Endodermal cell (in vitro differentiated cells): ENCODE measurements around the gene FADS1. TPM values are rescaled to one million over a fixed set of nuclear protein-coding genes. Genes with fewer than 3 reads are reported as not detected.

Source experiments
- DNase-seq: peaks from one replicate; pipeline ENCODE4 v3.0.0-alpha.2; 2017
- H3K27ac ChIP-seq: 2 replicates; pipeline ENCODE4 v1.5.1; 2013; ENCODE audit warnings: mild to moderate bottlenecking, low read depth, low read length, moderate library complexity
- H3K27me3 ChIP-seq: 2 replicates; pipeline ENCODE4 v1.6.1; 2013; ENCODE audit warnings: mild to moderate bottlenecking, low read length, moderate library complexity; ENCODE audit not compliant: insufficient read depth, control insufficient read depth, poor library complexity, severe bottlenecking
- H3K36me3 ChIP-seq: 2 replicates; pipeline ENCODE4 v1.7.0; 2013; ENCODE audit warnings: mild to moderate bottlenecking, low read length, moderate library complexity; ENCODE audit not compliant: control insufficient read depth, insufficient read depth
- H3K4me1 ChIP-seq: one replicate; pipeline ENCODE4 v1.7.0; 2013; ENCODE audit warnings: low read length; ENCODE audit not compliant: control insufficient read depth, insufficient read depth
- H3K4me3 ChIP-seq: 2 replicates; pipeline ENCODE4 v1.5.1; 2013; ENCODE audit warnings: mild to moderate bottlenecking, low read length, moderate library complexity
- H3K9ac ChIP-seq: 2 replicates; pipeline ENCODE4 v1.6.1; 2013; ENCODE audit warnings: mild to moderate bottlenecking, low read length, moderate library complexity; ENCODE audit not compliant: poor library complexity, severe bottlenecking; ENCODE audit errors: extremely low read depth
- H3K9me3 ChIP-seq: 2 replicates; pipeline ENCODE4 v1.6.1; 2013; ENCODE audit warnings: mild to moderate bottlenecking, low read length, moderate library complexity; ENCODE audit not compliant: control insufficient read depth
- H3K27ac Mint-ChIP-seq: 2 replicates; pipeline ENCODE4 v1.8.0; 2020; ENCODE audit warnings: mixed read lengths
- H3K27me3 Mint-ChIP-seq: 2 replicates; pipeline ENCODE4 v1.8.0; 2021; ENCODE audit warnings: mild to moderate bottlenecking, mixed read lengths; ENCODE audit not compliant: insufficient read depth
- H3K36me3 Mint-ChIP-seq: 2 replicates; pipeline ENCODE4 v1.8.0; 2020; ENCODE audit warnings: low read depth, mixed read lengths
- H3K4me1 Mint-ChIP-seq: 2 replicates; pipeline ENCODE4 v1.8.0; 2020; ENCODE audit warnings: mixed read lengths
- H3K4me3 Mint-ChIP-seq: 2 replicates; pipeline ENCODE4 v1.8.0; 2020; ENCODE audit warnings: mild to moderate bottlenecking, moderate library complexity, mixed read lengths
- H3K9me3 Mint-ChIP-seq: 2 replicates; pipeline ENCODE4 v1.8.0; 2020; ENCODE audit warnings: mild to moderate bottlenecking, mixed read lengths
- CTCF ChIP-seq: fragments of 200-600 bp; sonication (generic); conservative IDR thresholded peaks from 2 replicates; pipeline ENCODE4 v1.5.0; 2021; ENCODE audit warnings: antibody characterized with exemption, mild to moderate bottlenecking
- WGBS, 2 experiments: methylation state at CpG; one replicate each; pipeline versions ENCODE4 v1.1.5 to v1.1.7; 2013; ENCODE audit warnings: missing lambda C conversion rate in 2 of 2, mixed read lengths in 1 of 2; ENCODE audit not compliant: insufficient coverage in 1 of 2, insufficient read length in 1 of 2; 5-methylcytosine and 5-hydroxymethylcytosine counted together
- long read RNA-seq, 4 experiments: library from polyadenylated mRNA in 2 of 4; library from RNA in 1 of 4; library from capped mRNA in 1 of 4; stranded (forward) in 3 of 4; unstranded in 1 of 4; transcript quantifications; one replicate each; pipeline ENCODE4 v2.0.0, GENCODE V29; 2020 to 2021; ENCODE audit warnings: inconsistent platforms in 1 of 4
- polyA plus RNA-seq, 2 experiments: library from polyadenylated mRNA; stranded (reverse); fragments of 50-300 nt; gene quantifications; one replicate each; pipeline ENCODE4 v1.2.3, GENCODE V29; 2013
- total RNA-seq, 2 donors: library from RNA; stranded (reverse); fragmentation: NEBNext Ultra II Directional in 1 of 2; extraction: Animal tissue kit (Norgen Biotek cat#: 25700) in 1 of 2; gene quantifications; 2 replicates in 1 of 2; 3 replicates in 1 of 2; pipeline ENCODE4 v1.2.1, GENCODE V29; 2021

FADS1 gene
- total RNA-seq, result 100 to 1,000 TPM; 127 to 138 TPM
- polyA plus RNA-seq (2013, experiment 1 of 2), result 197 TPM
- 191 TPM for polyA plus RNA-seq (2013, experiment 2 of 2)
- long read RNA-seq, experiment 1, full-length matches to known transcripts, result 13 of 61 reads
- long read RNA-seq, experiment 1, partial matches to known transcripts, result 2 of 61 reads
- long read RNA-seq, experiment 1, other reads (novel, unspliced or antisense), result 46 of 61 reads
- long read RNA-seq, experiment 2, full-length matches to known transcripts, result 358 of 440 reads
- long read RNA-seq, experiment 2, partial matches to known transcripts, result 16 of 440 reads
- long read RNA-seq, experiment 2, other reads (novel, unspliced or antisense), result 66 of 440 reads
- long read RNA-seq, experiment 3, full-length matches to known transcripts, result 491 of 546 reads
- long read RNA-seq, experiment 3, partial matches to known transcripts, result 11 of 546 reads
- long read RNA-seq, experiment 3, other reads (novel, unspliced or antisense), result 44 of 546 reads
- long read RNA-seq, experiment 4, full-length matches to known transcripts, result 21 of 50 reads
- long read RNA-seq, experiment 4, partial matches to known transcripts, result 1 of 50 reads
- long read RNA-seq, experiment 4, other reads (novel, unspliced or antisense), result 28 of 50 reads

- H3K9me3 ChIP-seq, result no peaks in the 10 kb centered on the region
- peak within 1 kb of the TSS; percentile 97 for H3K27ac ChIP-seq
- peak within 1 kb of the TSS; percentile 100 for H3K27ac Mint-ChIP-seq
- no peaks in the 10 kb centered on the region for H3K27me3 Mint-ChIP-seq
- peaks cover 11% of the 10 kb centered on the region for H3K4me1 Mint-ChIP-seq
- peak; percentile 98 for DNase-seq
- H3K4me3 Mint-ChIP-seq, result peak within 1 kb of the TSS; percentile 95
- no peaks in the 10 kb centered on the region for H3K27me3 ChIP-seq
- peak within 1 kb of the TSS; percentile 92 for H3K9ac ChIP-seq
- H3K36me3 Mint-ChIP-seq, result peaks cover 25% of the 10 kb centered on the region
- peak; percentile 76 for TF ChIP-seq CTCF
- no peaks in the 10 kb centered on the region for H3K4me1 ChIP-seq
- H3K9me3 Mint-ChIP-seq, result peaks cover 4% of the 10 kb centered on the region
- H3K4me3 ChIP-seq, result peak within 1 kb of the TSS; percentile 92
- WGBS, 2 experiments, result 0 to 1% methylated on average over 14 to 73 of the region's 73 CpGs
- H3K36me3 ChIP-seq, result peaks cover 21% of the 10 kb centered on the region
Observed at GRCh38 chr11:61816736-61817455, at the start of gene FADS1. Gene FADS1 (minus strand): TSS chr11:61817003. CDS start chr11:61816929, 74 bp downstream.

- no peak for DNase-seq
Observed at GRCh38 chr11:61866231-61866957, 49.6 kb upstream of the FADS1 start.

More at GRCh38 chr11:61866231-61866957, 49.6 kb upstream of the FADS1 start:
- WGBS, 2 experiments, result 92 to 97% methylated on average over 7 to 18 of the region's 18 CpGs
- peaks cover 10% of the 10 kb centered on the region for H3K4me1 Mint-ChIP-seq
- Histone ChIP-seq H3K27me3 (peaks cover 2% of the 10 kb centered on the region), H3K4me3 (no peak overlapping the region), H3K27ac (peak overlapping the region; percentile 21), H3K36me3 (peaks cover 38% of the 10 kb centered on the region), H3K4me1 (no peaks in the 10 kb centered on the region), H3K9ac (no peak overlapping the region), H3K9me3 (no peaks in the 10 kb centered on the region)
- H3K36me3 Mint-ChIP-seq, result peaks cover 26% of the 10 kb centered on the region
- no peak for TF ChIP-seq CTCF
- no peak overlapping the region for H3K4me3 Mint-ChIP-seq
- H3K27me3 Mint-ChIP-seq, result peaks cover 3% of the 10 kb centered on the region
- H3K27ac Mint-ChIP-seq, result no peak overlapping the region
- no peaks in the 10 kb centered on the region for H3K9me3 Mint-ChIP-seq
